ENCODE data around the gene CFAP20. TPM values are rescaled to one million over a fixed set of nuclear protein-coding genes. Genes with fewer than 3 reads are reported as not detected.

The CFAP20 gene
- total and polyA plus RNA-seq, 4 donors = 22.1 to 30.6 (median 24.6) TPM

- Histone ChIP-seq H3K27me3 (ENCODE audit: control insufficient read depth in 4 of 4, insufficient read depth in 4 of 4, low read length in 3 of 4) (no peaks in the 10 kb centered on the region), H3K4me1 (ENCODE audit: control insufficient read depth in 4 of 4, insufficient read depth in 4 of 4, low read length in 3 of 4) (peaks cover 5 to 48% (median 38%) of the 10 kb centered on the region in 4 donors), H3K9ac (ENCODE audit: low read depth in 1 of 2, low read length in 2 of 2) (peak overlapping the region; percentile 59 to 75), H3K36me3 (ENCODE audit: control insufficient read depth in 4 of 4, insufficient read depth in 3 of 4, low read depth in 1 of 4, low read length in 3 of 4) (no peaks in the 10 kb centered on the region), H3K27ac (ENCODE audit: low read depth in 1 of 2, low read length in 2 of 2) (peak overlapping the region; percentile 78 to 80), H3K4me3 (ENCODE audit: low read depth in 1 of 3, low read length in 3 of 3) (peak overlapping the region; percentile 68 to 96 (median 89)), H3K9me3 (ENCODE audit: control insufficient read depth in 4 of 4, low read length in 3 of 4) (no peaks in the 10 kb centered on the region)
- WGBS = 14% methylated on average over 4 of the region's 4 CpGs
- no peak for TF ChIP-seq HNF4G (IDR thresholded peaks at IDR 0.05)
- no peak for TF ChIP-seq SP1 (IDR thresholded peaks at IDR 0.05)
- no peak for TF ChIP-seq EGR1 (IDR thresholded peaks at IDR 0.05; ENCODE audit: low read depth in 2 of 2)
- TF ChIP-seq YY1 (IDR thresholded peaks at IDR 0.05) = no peak
- TF ChIP-seq ZBTB33 (IDR thresholded peaks at IDR 0.05) = no peak
- TF ChIP-seq HNF4A (conservative IDR thresholded peaks at IDR 0.05) = no peak
- DNase-seq (ENCODE audit: low spot score) = no peak
Observed at GRCh38 chr16:58127634-58128033, 1.5 kb downstream of the CFAP20 start.

- H3K9me3 ChIP-seq (ENCODE audit: control insufficient read depth in 4 of 4, low read length in 3 of 4) = no peaks in the 10 kb centered on the region
- TF ChIP-seq HNF4G (IDR thresholded peaks at IDR 0.05) = no peak
- peak; percentile 66 for TF ChIP-seq MAX (IDR thresholded peaks at IDR 0.05)
- TF ChIP-seq FOXA1 (IDR thresholded peaks at IDR 0.05) = no peak
- TF ChIP-seq RAD21 (IDR thresholded peaks at IDR 0.05) = peak; percentile 33 to 57
- TF ChIP-seq RXRA (IDR thresholded peaks at IDR 0.05) = peak in 1 of 2 donors; percentile 45
- no peak for TF ChIP-seq EGR1 (IDR thresholded peaks at IDR 0.05; ENCODE audit: low read depth in 2 of 2)
- TF ChIP-seq NR2F2 (IDR thresholded peaks at IDR 0.05) = no peak
- no peak for TF ChIP-seq SP1 (IDR thresholded peaks at IDR 0.05)
- TF ChIP-seq TAF1 (conservative IDR thresholded peaks at IDR 0.05) = no peak
- no peak for TF ChIP-seq ZBTB33 (IDR thresholded peaks at IDR 0.05)
- TF ChIP-seq FOXA2 (IDR thresholded peaks at IDR 0.05) = peak; percentile 80
- peak in 1 of 2 donors; percentile 19 for TF ChIP-seq JUND (IDR thresholded peaks at IDR 0.05)
- TF ChIP-seq CTCF (IDR thresholded peaks at IDR 0.05; ENCODE audit: low read depth, low read length, missing input control) = peak; percentile 43
- no peak for TF ChIP-seq GABPA (IDR thresholded peaks at IDR 0.05 in 1 of 2, conservative IDR thresholded peaks at IDR 0.05 in 1 of 2)
- TF ChIP-seq ATF3 (IDR thresholded peaks at IDR 0.05) = no peak
- no peak for TF ChIP-seq REST (IDR thresholded peaks at IDR 0.05)
- peak in 1 of 2 donors; percentile 61 for TF ChIP-seq HNF4A (conservative IDR thresholded peaks at IDR 0.05)
- TF ChIP-seq YY1 (IDR thresholded peaks at IDR 0.05) = peak; percentile 34
- peak overlapping the region; percentile 78 to 80 for H3K27ac ChIP-seq (ENCODE audit: low read depth in 1 of 2, low read length in 2 of 2)
- no peaks in the 10 kb centered on the region for H3K27me3 ChIP-seq (ENCODE audit: control insufficient read depth in 4 of 4, insufficient read depth in 4 of 4, low read length in 3 of 4)
- H3K36me3 ChIP-seq (ENCODE audit: control insufficient read depth in 4 of 4, insufficient read depth in 3 of 4, low read depth in 1 of 4, low read length in 3 of 4) = no peaks in the 10 kb centered on the region
- 5% methylated on average over 7 of the region's 7 CpGs for WGBS
- H3K4me1 ChIP-seq (ENCODE audit: control insufficient read depth in 4 of 4, insufficient read depth in 4 of 4, low read length in 3 of 4) = peaks cover 5 to 49% (median 40%) of the 10 kb centered on the region in 4 donors
- peak overlapping the region; percentile 68 to 96 (median 89) for H3K4me3 ChIP-seq (ENCODE audit: low read depth in 1 of 3, low read length in 3 of 3)
- H3K9ac ChIP-seq (ENCODE audit: low read depth in 1 of 2, low read length in 2 of 2) = peak overlapping the region; percentile 59 to 75
- DNase-seq (ENCODE audit: low spot score) = no peak
Observed at GRCh38 chr16:58127033-58127556, 2.1 kb downstream of the CFAP20 start.

Measured in liver (tissue), 9 donors.